Transverse colon (tissue), 4 donors: ENCODE data around the gene TTLL12. TPM values are rescaled to one million over a fixed set of nuclear protein-coding genes. Genes with fewer than 3 reads are reported as not detected.

Experiments
- DNase-seq: peaks from one replicate; pipeline ENCODE4 v3.0.0-alpha.2; 2019
- H3K27ac ChIP-seq, 4 donors: fragments of 200-600 bp; sonication (generic); 2 replicates each; pipeline ENCODE4 v1.5.1; 2016 to 2018; ENCODE audit warnings: inconsistent platforms in 4 of 4
- H3K27me3 ChIP-seq: fragments of 200-600 bp; sonication (generic); 2 replicates; pipeline ENCODE4 v1.5.1; 2017; ENCODE audit warnings: inconsistent platforms
- H3K36me3 ChIP-seq, 4 donors: fragments of 200-600 bp; sonication (generic); 2 replicates each; pipeline ENCODE4 v1.5.1; 2017 to 2019; ENCODE audit warnings: inconsistent platforms in 4 of 4
- H3K4me1 ChIP-seq, 4 donors: fragments of 200-600 bp; sonication (generic); 2 replicates each; pipeline ENCODE4 v1.5.1; 2017 to 2020; ENCODE audit warnings: inconsistent platforms in 4 of 4
- H3K4me3 ChIP-seq, 4 donors: fragments of 200-600 bp; sonication (generic); 1 replicate in 1 of 4; 2 replicates in 3 of 4; pipeline versions ENCODE4 v1.5.1 to v1.6.1; 2017 to 2019; ENCODE audit warnings: inconsistent platforms in 4 of 4
- H3K9me3 ChIP-seq, 2 donors: fragments of 200-600 bp; sonication (generic); 2 replicates each; pipeline ENCODE4 v1.5.1; 2017 to 2019; ENCODE audit warnings: inconsistent platforms in 2 of 2
- CTCF ChIP-seq, 5 experiments: fragments of 200-600 bp in 3 of 5; fragments of 450-650 bp in 2 of 5; sonication (generic) in 3 of 5; IDR thresholded peaks; 1 replicate in 2 of 5; 2 replicates in 3 of 5; pipeline ENCODE4 v1.5.1; 2016 to 2017; ENCODE audit warnings: antibody characterized with exemption in 5 of 5, inconsistent platforms in 3 of 5, mild to moderate bottlenecking in 2 of 5, moderate library complexity in 1 of 5
- EP300 ChIP-seq: sonication (generic); formaldehyde crosslinking; IDR thresholded peaks from one replicate; pipeline ENCODE4 v1.6.1; 2017; ENCODE audit warnings: antibody characterized with exemption, low read depth
- POLR2A ChIP-seq: fragments of 450-650 bp; IDR thresholded peaks from one replicate; pipeline ENCODE4 v1.6.1; 2016; ENCODE audit warnings: antibody characterized with exemption, mild to moderate bottlenecking, moderate library complexity
- POLR2AphosphoS5 ChIP-seq, 3 donors: sonication (generic); formaldehyde crosslinking; IDR thresholded peaks; one replicate each; pipeline ENCODE4 v1.6.1; 2016; ENCODE audit warnings: antibody characterized with exemption in 3 of 3
- WGBS, 2 donors: methylation state at CpG; one replicate each; pipeline ENCODE4 v1.1.5; 2018; ENCODE audit warnings: low coverage in 1 of 2; 5-methylcytosine and 5-hydroxymethylcytosine counted together
- in situ Hi-C, 4 donors: fragments of 200-750 bp; cut with MboI; loops; one replicate each; pipeline versions ENCODE4 v1.15.0 to v1.15.1; 2017; ENCODE audit warnings: low sequenced_read_pairs in 3 of 4, low pct_ligation_motif_present in 1 of 4, low pct_unique_long_range_greater_than_20kb in 1 of 4
- intact Hi-C: fragments of 100-400 bp; cut with DNase I; formaldehyde crosslinking; loops from one replicate; pipeline ENCODE4 v1.15.1; 2023; ENCODE audit warnings: low total_unique reads
- total RNA-seq, 4 donors: library from RNA; depleted of rRNA; stranded (reverse); fragments of >200 nt; gene quantifications; one replicate each; pipeline ENCODE4 v1.1.0, GENCODE V29; 2016

Gene TTLL12
- total RNA-seq, 4 donors from 2014 or later: 88.1 to 171 (median 161) TPM

DNA sequence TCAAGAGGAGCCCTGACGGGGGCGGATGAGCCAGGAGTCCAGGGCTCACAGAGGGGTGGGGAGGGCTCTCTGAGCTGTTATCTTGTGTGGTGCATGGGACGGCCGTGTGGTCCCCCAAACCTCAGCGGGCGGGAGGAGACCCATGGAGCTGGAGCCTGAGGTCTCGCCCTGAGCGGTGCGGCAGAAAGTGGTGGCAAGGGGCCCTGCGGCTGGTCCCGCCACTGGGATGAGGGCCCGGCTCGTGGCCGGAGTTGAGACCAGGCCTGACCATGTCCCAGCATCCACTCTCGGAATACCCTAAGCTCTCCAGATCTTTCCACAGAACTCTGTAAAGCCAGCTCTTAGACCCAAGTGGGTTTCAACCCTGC, 22.6 kb upstream of the TTLL12 start:
- no peaks in the 10 kb centered on the region for H3K27me3 ChIP-seq
- WGBS, 2 donors: 86% methylated on average over 13 of the region's 15 CpGs; no CpG with 5 or more reads in 1 of the 2 donors
- TF ChIP-seq POLR2A (no peak), POLR2AphosphoS5 (IDR thresholded peaks at IDR 0.05) (no peak), CTCF (IDR thresholded peaks at IDR 0.05) (no peak), EP300 (no peak)

GRCh38 chr22:43208703-43209522, 22.0 kb upstream of the TTLL12 start:
- H3K4me3 ChIP-seq: no peak overlapping the region

More for the DNA sequence above, 22.6 kb upstream of the TTLL12 start:
- Histone ChIP-seq H3K4me1 (no peaks in the 10 kb centered on the region), H3K27ac (no peak overlapping the region), H3K9me3 (no peaks in the 10 kb centered on the region), H3K4me3 (no peak overlapping the region), H3K36me3 (no peaks in the 10 kb centered on the region)
- DNase-seq: no peak
- in situ Hi-C loops: no loop called here
- intact Hi-C loops: loop anchor here (5.0 kb wide), 1 partner anchor 273 kb away; no protein-coding TSS in a partner anchor

GRCh38 chr22:43207849-43208702, 21.1 kb upstream of the TTLL12 start:
- intact Hi-C loops: loop anchor here (5.0 kb wide), 1 partner anchor 274 kb away; no protein-coding TSS in a partner anchor
- in situ Hi-C loops: no loop called here
- Histone ChIP-seq H3K4me3 (no peak overlapping the region), H3K4me1 (no peaks in the 10 kb centered on the region), H3K9me3 (no peaks in the 10 kb centered on the region), H3K27me3 (no peaks in the 10 kb centered on the region), H3K27ac (no peak overlapping the region), H3K36me3 (no peaks in the 10 kb centered on the region)
- no peak for DNase-seq
- TF ChIP-seq CTCF (IDR thresholded peaks at IDR 0.05) (no peak), POLR2AphosphoS5 (IDR thresholded peaks at IDR 0.05) (no peak), POLR2A (no peak), EP300 (no peak)
- WGBS, 2 donors: 69 to 100% methylated on average over 1 to 20 of the region's 26 CpGs

More at GRCh38 chr22:43208703-43209522, 22.0 kb upstream of the TTLL12 start:
- Histone ChIP-seq H3K4me1 (no peaks in the 10 kb centered on the region), H3K9me3 (no peaks in the 10 kb centered on the region), H3K27me3 (no peaks in the 10 kb centered on the region), H3K36me3 (no peaks in the 10 kb centered on the region), H3K27ac (no peak overlapping the region)
- in situ Hi-C loops (no loop called here), intact Hi-C loops (loop anchor here (5.0 kb wide), 1 partner anchor 273 kb away; no protein-coding TSS in a partner anchor)
- no peak for DNase-seq
- no peak for TF ChIP-seq CTCF (IDR thresholded peaks at IDR 0.05)
- TF ChIP-seq POLR2A: no peak
- no peak for TF ChIP-seq POLR2AphosphoS5 (IDR thresholded peaks at IDR 0.05)
- no peak for TF ChIP-seq EP300
- WGBS, 2 donors: 84% methylated on average over 23 of the region's 26 CpGs; no CpG with 5 or more reads in 1 of the 2 donors

DNA sequence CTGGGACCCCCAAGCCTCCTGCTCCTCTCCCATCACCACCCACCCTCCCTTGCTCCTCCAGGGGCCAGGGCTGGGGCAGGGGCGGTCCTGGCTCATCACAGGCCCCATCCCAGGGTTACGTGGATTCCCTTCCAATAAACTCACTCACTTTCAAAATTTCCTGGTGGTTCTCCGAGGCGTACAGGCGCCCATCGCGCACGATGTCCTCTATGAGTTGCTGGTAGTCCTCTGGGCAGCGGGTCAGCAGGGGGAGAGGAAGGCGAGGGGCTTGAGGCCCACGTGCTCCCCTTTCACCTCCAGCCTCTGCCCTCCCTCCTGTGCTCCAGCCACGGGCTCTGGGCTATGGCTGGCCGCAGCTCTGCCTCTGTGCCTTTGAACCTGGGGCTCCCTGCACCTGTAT, 20.5 kb upstream of the TTLL12 start:
- Histone ChIP-seq H3K27me3 (no peaks in the 10 kb centered on the region), H3K9me3 (no peaks in the 10 kb centered on the region), H3K36me3 (no peaks in the 10 kb centered on the region), H3K27ac (no peak overlapping the region), H3K4me1 (no peaks in the 10 kb centered on the region), H3K4me3 (no peak overlapping the region)
- DNase-seq: no peak
- 84% methylated on average over 13 of the region's 13 CpGs; no CpG with 5 or more reads in 1 of the 2 donors for WGBS, 2 donors
- TF ChIP-seq CTCF (IDR thresholded peaks at IDR 0.05): no peak
- no peak for TF ChIP-seq EP300
- TF ChIP-seq POLR2A: no peak
- no peak for TF ChIP-seq POLR2AphosphoS5 (IDR thresholded peaks at IDR 0.05)
- in situ Hi-C loops (no loop called here), intact Hi-C loops (loop anchor here (5.0 kb wide), 1 partner anchor 275 kb away; no protein-coding TSS in a partner anchor)
